ENCODE results near the gene GAS2L3.

Gene GAS2L3

GRCh38 chr12:100661300-100661951 lies 87.9 kb downstream of the GAS2L3 start:
- no peak for DNase-seq

- DNase-seq: no peak
Measured at GRCh38 chr12:100666588-100666987, 93.1 kb downstream of the GAS2L3 start.

GRCh38 chr12:100668945-100669536 lies 95.6 kb downstream of the GAS2L3 start:
- peak; percentile 70 to 76 for DNase-seq

GRCh38 chr12:100669922-100670321 lies 96.4 kb downstream of the GAS2L3 start:
- DNase-seq: no peak

- no peak for DNase-seq
Measured at GRCh38 chr12:100671396-100672074, 98.1 kb downstream of the GAS2L3 start.

- DNase-seq: no peak
Measured at GRCh38 chr12:100672075-100672592, 98.7 kb downstream of the GAS2L3 start.

- no peak for DNase-seq
Measured at GRCh38 chr12:100674036-100674888, 100.8 kb downstream of the GAS2L3 start.

Data from SHP77 (cell line).